Endothelial cell of umbilical vein (primary cell): ENCODE data around the gene OTOS.

Experiments
- CTCF ChIP-seq, 2 donors: IDR thresholded peaks; 1 replicate in 1 of 2; 2 replicates in 1 of 2; pipeline ENCODE4 v1.5.1; 2011; ENCODE audit warnings: low read length in 2 of 2, mild to moderate bottlenecking in 2 of 2, moderate library complexity in 2 of 2, control low read depth in 1 of 2, inconsistent platforms in 1 of 2, low read depth in 1 of 2; ENCODE audit not compliant: insufficient read depth in 1 of 2; ENCODE audit errors: extremely low read depth in 1 of 2
- EZH2 ChIP-seq: IDR thresholded peaks from 2 replicates; pipeline ENCODE4 v1.6.1; 2012; ENCODE audit warnings: borderline replicate concordance, low read depth, mild to moderate bottlenecking, moderate library complexity, low read length, inconsistent platforms; ENCODE audit not compliant: severe bottlenecking
- FOS ChIP-seq: IDR thresholded peaks from 2 replicates; pipeline ENCODE4 v1.6.1; 2011; ENCODE audit warnings: mild to moderate bottlenecking, low read length, moderate library complexity, borderline replicate concordance; ENCODE audit not compliant: insufficient read depth
- GATA2 ChIP-seq: IDR thresholded peaks from 2 replicates; pipeline ENCODE4 v1.7.0; 2011; ENCODE audit warnings: low read depth, mild to moderate bottlenecking, moderate library complexity, mixed read lengths, low read length; ENCODE audit not compliant: insufficient read length, insufficient read depth
- JUN ChIP-seq: IDR thresholded peaks from 2 replicates; pipeline ENCODE4 v1.6.1; 2011; ENCODE audit warnings: borderline replicate concordance, low read depth; ENCODE audit not compliant: insufficient read length, insufficient read depth
- MYC ChIP-seq: IDR thresholded peaks from one replicate; pipeline ENCODE4 v1.6.1; 2011; ENCODE audit warnings: mild to moderate bottlenecking, low read depth, low read length
- POLR2A ChIP-seq: IDR thresholded peaks from 2 replicates; pipeline ENCODE4 v1.6.1; 2012; ENCODE audit warnings: low read depth, mild to moderate bottlenecking, control low read depth, low read length
- POLR2AphosphoS5 ChIP-seq: IDR thresholded peaks from 2 replicates; pipeline ENCODE4 v1.6.1; 2012; ENCODE audit warnings: low read depth, mild to moderate bottlenecking, control low read depth, low read length, moderate library complexity; ENCODE audit not compliant: insufficient read depth
- TF ChIP-seq, protein P1 (sequence below): IDR thresholded peaks from 2 replicates; pipeline ENCODE4 v1.6.1; 2011; ENCODE audit not compliant: insufficient read depth, insufficient read length

DNA sequence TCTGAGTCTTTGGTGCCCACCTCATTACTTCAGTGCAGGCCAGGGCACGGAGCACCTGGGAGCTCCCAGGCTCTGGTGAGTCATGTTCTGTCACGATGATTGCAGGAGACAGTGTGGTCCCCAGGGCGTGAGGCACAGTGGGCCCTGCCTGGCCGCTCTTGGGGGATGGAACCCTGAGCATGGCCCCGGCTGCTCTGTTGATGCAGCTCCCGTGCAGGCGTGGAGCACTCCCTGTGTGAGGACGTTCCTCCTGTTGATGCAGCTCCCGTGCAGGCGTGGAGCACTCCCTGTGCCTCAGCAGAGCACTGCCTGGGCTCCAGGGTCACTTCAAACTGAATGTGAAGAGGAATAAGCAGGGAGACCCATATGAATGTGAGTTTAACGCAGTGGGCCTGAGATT is 34.5 kb downstream of the OTOS start:
- no peak for TF ChIP-seq EZH2
- no peak for TF ChIP-seq CTCF (IDR thresholded peaks at IDR 0.05; ENCODE audit: extremely low read depth in 1 of 2, insufficient read depth in 1 of 2, low read depth in 1 of 2, low read length in 2 of 2)
- TF ChIP-seq POLR2AphosphoS5, result no peak
- no peak for TF ChIP-seq JUN
- no peak for TF ChIP-seq FOS
- TF ChIP-seq POLR2A, result no peak
- TF ChIP-seq, protein P1, sequence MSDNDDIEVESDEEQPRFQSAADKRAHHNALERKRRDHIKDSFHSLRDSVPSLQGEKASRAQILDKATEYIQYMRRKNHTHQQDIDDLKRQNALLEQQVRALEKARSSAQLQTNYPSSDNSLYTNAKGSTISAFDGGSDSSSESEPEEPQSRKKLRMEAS, result no peak
- TF ChIP-seq MYC, result no peak
- no peak for TF ChIP-seq GATA2
